Breast epithelium (tissue), 4 donors: ENCODE measurements around the gene TRIM7. TPM values are rescaled to one million over a fixed set of nuclear protein-coding genes. Genes with fewer than 3 reads are reported as not detected.

Experiments
- DNase-seq, 2 donors: peaks; one replicate each; pipeline ENCODE4 v3.0.0-alpha.2; 2019; ENCODE audit warnings: low spot score in 2 of 2
- H3K27ac ChIP-seq, 2 donors: fragments of 200-600 bp; sonication (generic) in 1 of 2; one replicate each; pipeline ENCODE4 v1.5.1; 2016 to 2019; ENCODE audit warnings: mild to moderate bottlenecking in 1 of 2
- H3K27me3 ChIP-seq, 2 donors: fragments of 200-600 bp; sonication (generic) in 1 of 2; one replicate each; pipeline versions ENCODE4 v1.5.1 to v1.6.0; 2017 to 2019; ENCODE audit warnings: control low read depth in 1 of 2, mild to moderate bottlenecking in 1 of 2
- H3K36me3 ChIP-seq: fragments of 200-600 bp; one replicate; pipeline ENCODE4 v1.5.1; 2019
- H3K4me1 ChIP-seq, 2 donors: fragments of 200-600 bp; sonication (generic); one replicate each; pipeline ENCODE4 v1.5.1; 2016 to 2019; ENCODE audit warnings: control low read depth in 1 of 2
- H3K4me3 ChIP-seq, 3 donors: fragments of 200-600 bp; sonication (generic); 1 replicate in 2 of 3; 2 replicates in 1 of 3; pipeline ENCODE4 v1.5.1; 2016 to 2019; ENCODE audit warnings: mild to moderate bottlenecking in 3 of 3, moderate library complexity in 2 of 3
- H3K9me3 ChIP-seq, 2 donors: fragments of 200-600 bp; sonication (generic) in 1 of 2; one replicate each; pipeline ENCODE4 v1.5.1; 2016 to 2019; ENCODE audit warnings: control low read depth in 1 of 2
- CTCF ChIP-seq, 3 donors: fragments of 450-650 bp; IDR thresholded peaks; one replicate each; pipeline ENCODE4 v1.5.1; 2016 to 2017; ENCODE audit warnings: antibody characterized with exemption in 3 of 3, mild to moderate bottlenecking in 3 of 3, moderate library complexity in 3 of 3
- POLR2A ChIP-seq: fragments of 450-650 bp; IDR thresholded peaks from one replicate; pipeline ENCODE4 v1.6.1; 2016; ENCODE audit warnings: antibody characterized with exemption, mild to moderate bottlenecking, moderate library complexity
- POLR2AphosphoS5 ChIP-seq, 3 donors: sonication (generic); formaldehyde crosslinking; IDR thresholded peaks; one replicate each; pipeline ENCODE4 v1.6.1; 2017; ENCODE audit warnings: antibody characterized with exemption in 3 of 3
- intact Hi-C: fragments of 100-400 bp; cut with DNase I; formaldehyde crosslinking; loops from one replicate; pipeline ENCODE4 v1.15.1; 2023; ENCODE audit warnings: low total_unique reads
- total RNA-seq, 3 donors: library from RNA; depleted of rRNA; stranded (reverse); fragments of >200 nt; gene quantifications; one replicate each; pipeline ENCODE4 v1.1.0, GENCODE V29; 2016

The TRIM7 gene
- total RNA-seq, 3 donors from 2014 or later: 0.29 to 5.4 (median 5.2) TPM

GRCh38 chr5:181205761-181206649 lies 1.0 kb upstream of the TRIM7 start:
- intact Hi-C loops: no loop called here
- Histone ChIP-seq H3K9me3 (no peaks in the 10 kb centered on the region), H3K4me1 (peaks cover 0 to 10% of the 10 kb centered on the region in 2 donors), H3K27me3 (no peaks in the 10 kb centered on the region), H3K27ac (peak overlapping the region; percentile 86 to 91), H3K36me3 (no peaks in the 10 kb centered on the region), H3K4me3 (peak overlapping the region; percentile 66 to 71 (median 70))
- no peak for DNase-seq
- no peak for TF ChIP-seq CTCF (IDR thresholded peaks at IDR 0.05)
- no peak for TF ChIP-seq POLR2AphosphoS5 (IDR thresholded peaks at IDR 0.05)
- no peak for TF ChIP-seq POLR2A

DNA sequence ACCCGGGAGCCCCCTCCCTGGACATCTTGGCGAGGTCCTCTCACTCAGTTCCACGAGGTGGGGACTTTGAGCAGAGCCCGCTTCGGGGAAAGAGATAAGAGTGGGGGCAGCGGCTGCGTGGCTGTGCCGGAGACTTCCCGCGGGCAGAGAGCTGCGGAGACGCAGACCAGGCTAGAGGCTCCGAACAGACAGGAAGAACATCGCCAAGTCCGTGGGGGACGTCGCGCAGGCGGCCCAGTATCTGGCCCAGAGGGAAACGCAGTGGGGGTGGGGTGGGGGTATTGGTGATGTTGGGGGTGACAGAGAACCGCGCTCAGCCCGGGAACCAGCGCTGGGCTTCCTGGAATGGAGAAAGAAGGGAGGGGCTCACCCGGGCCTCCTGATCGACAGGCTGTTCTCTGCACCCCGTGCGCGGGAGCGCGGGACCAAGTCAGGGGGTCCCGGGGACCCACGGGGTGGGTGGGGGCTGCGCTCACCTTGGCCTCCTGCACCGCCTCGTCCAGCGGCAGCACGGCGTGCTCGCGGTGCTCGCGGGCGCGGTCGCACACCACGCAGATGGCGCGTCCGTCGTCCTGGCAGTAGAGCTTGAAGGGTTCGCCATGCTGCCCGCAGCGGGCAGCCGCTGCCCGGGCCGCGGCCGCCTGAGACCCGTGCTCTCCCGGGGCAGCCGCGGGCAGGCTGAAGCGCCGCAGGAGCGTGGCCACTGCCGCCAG lies 727 bp downstream of the TRIM7 start:
- DNase-seq: no peak
- Histone ChIP-seq H3K36me3 (no peaks in the 10 kb centered on the region), H3K9me3 (no peaks in the 10 kb centered on the region), H3K27ac (peak overlapping the region in 1 of 2 donors; percentile 54), H3K27me3 (no peaks in the 10 kb centered on the region), H3K4me3 (peak overlapping the region; percentile 66 to 71 (median 70)), H3K4me1 (peaks cover 0 to 10% of the 10 kb centered on the region in 2 donors)
- intact Hi-C loops: no loop called here
- TF ChIP-seq POLR2AphosphoS5 (IDR thresholded peaks at IDR 0.05) (no peak), POLR2A (no peak), CTCF (IDR thresholded peaks at IDR 0.05) (no peak)

GRCh38 chr5:181203777-181204112 lies 1.3 kb downstream of the TRIM7 start:
- intact Hi-C loops: no loop called here
- no peaks in the 10 kb centered on the region for H3K9me3 ChIP-seq
- H3K27me3 ChIP-seq: no peaks in the 10 kb centered on the region
- TF ChIP-seq POLR2A (no peak), CTCF (IDR thresholded peaks at IDR 0.05) (no peak), POLR2AphosphoS5 (IDR thresholded peaks at IDR 0.05) (no peak)
- H3K27ac ChIP-seq: peak overlapping the region in 1 of 2 donors; percentile 54
- H3K4me3 ChIP-seq: peak overlapping the region; percentile 66 to 71 (median 70)
- H3K4me1 ChIP-seq: peaks cover 0 to 10% of the 10 kb centered on the region in 2 donors
- no peak for DNase-seq
- H3K36me3 ChIP-seq: no peaks in the 10 kb centered on the region

GRCh38 chr5:181203093-181203711 lies 1.8 kb downstream of the TRIM7 start:
- Histone ChIP-seq H3K27ac (peak overlapping the region in 1 of 2 donors; percentile 54), H3K4me3 (peak overlapping the region; percentile 66 to 71 (median 70)), H3K27me3 (no peaks in the 10 kb centered on the region), H3K9me3 (no peaks in the 10 kb centered on the region), H3K4me1 (peaks cover 0 to 10% of the 10 kb centered on the region in 2 donors), H3K36me3 (no peaks in the 10 kb centered on the region)
- intact Hi-C loops: no loop called here
- TF ChIP-seq CTCF (IDR thresholded peaks at IDR 0.05): no peak
- TF ChIP-seq POLR2A: no peak
- TF ChIP-seq POLR2AphosphoS5 (IDR thresholded peaks at IDR 0.05): no peak
- DNase-seq: no peak
